ENCODE measurements around the gene TMEM184B. TPM values are rescaled to one million over a fixed set of nuclear protein-coding genes. Genes with fewer than 3 reads are reported as not detected.

The TMEM184B gene
- total RNA-seq, 2 donors from 2014 or later: 55.4 to 57.6 TPM

- peaks cover 4% of the 10 kb centered on the region for H3K36me3 Mint-ChIP-seq (ENCODE audit: low read depth)
- H3K4me1 ChIP-seq (ENCODE audit: control insufficient read depth, insufficient read depth, low read length): no peaks in the 10 kb centered on the region
- H3K4me3 ChIP-seq (ENCODE audit: low read length): no peak overlapping the region
- H3K27ac Mint-ChIP-seq: no peak overlapping the region
- no peaks in the 10 kb centered on the region for H3K27me3 ChIP-seq (ENCODE audit: control insufficient read depth, insufficient read depth, low read length, poor library complexity, severe bottlenecking)
- H3K9ac ChIP-seq (ENCODE audit: extremely low read depth, low read length, poor library complexity, severe bottlenecking): no peak overlapping the region
- no peaks in the 10 kb centered on the region for H3K9me3 Mint-ChIP-seq
- H3K9me3 ChIP-seq (ENCODE audit: control insufficient read depth, low read length): no peaks in the 10 kb centered on the region
- peaks cover 12% of the 10 kb centered on the region for H3K4me1 Mint-ChIP-seq
- 93 to 97% methylated on average over 3 to 4 of the region's 4 CpGs for WGBS, 2 experiments (ENCODE audit: insufficient coverage in 1 of 2, insufficient read length in 1 of 2)
- no peak overlapping the region for H3K4me3 Mint-ChIP-seq
- H3K27me3 Mint-ChIP-seq (ENCODE audit: insufficient read depth): no peaks in the 10 kb centered on the region
- TF ChIP-seq, protein P1, sequence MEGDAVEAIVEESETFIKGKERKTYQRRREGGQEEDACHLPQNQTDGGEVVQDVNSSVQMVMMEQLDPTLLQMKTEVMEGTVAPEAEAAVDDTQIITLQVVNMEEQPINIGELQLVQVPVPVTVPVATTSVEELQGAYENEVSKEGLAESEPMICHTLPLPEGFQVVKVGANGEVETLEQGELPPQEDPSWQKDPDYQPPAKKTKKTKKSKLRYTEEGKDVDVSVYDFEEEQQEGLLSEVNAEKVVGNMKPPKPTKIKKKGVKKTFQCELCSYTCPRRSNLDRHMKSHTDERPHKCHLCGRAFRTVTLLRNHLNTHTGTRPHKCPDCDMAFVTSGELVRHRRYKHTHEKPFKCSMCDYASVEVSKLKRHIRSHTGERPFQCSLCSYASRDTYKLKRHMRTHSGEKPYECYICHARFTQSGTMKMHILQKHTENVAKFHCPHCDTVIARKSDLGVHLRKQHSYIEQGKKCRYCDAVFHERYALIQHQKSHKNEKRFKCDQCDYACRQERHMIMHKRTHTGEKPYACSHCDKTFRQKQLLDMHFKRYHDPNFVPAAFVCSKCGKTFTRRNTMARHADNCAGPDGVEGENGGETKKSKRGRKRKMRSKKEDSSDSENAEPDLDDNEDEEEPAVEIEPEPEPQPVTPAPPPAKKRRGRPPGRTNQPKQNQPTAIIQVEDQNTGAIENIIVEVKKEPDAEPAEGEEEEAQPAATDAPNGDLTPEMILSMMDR (conservative IDR thresholded peaks at IDR 0.05): no peak
- DNase-seq: no peak
- H3K36me3 ChIP-seq (ENCODE audit: control insufficient read depth, insufficient read depth, low read length): no peaks in the 10 kb centered on the region
- no peak overlapping the region for H3K27ac ChIP-seq (ENCODE audit: low read depth, low read length)
Measured at GRCh38 chr22:38173641-38173906, 99.2 kb downstream of the TMEM184B start.

DNA sequence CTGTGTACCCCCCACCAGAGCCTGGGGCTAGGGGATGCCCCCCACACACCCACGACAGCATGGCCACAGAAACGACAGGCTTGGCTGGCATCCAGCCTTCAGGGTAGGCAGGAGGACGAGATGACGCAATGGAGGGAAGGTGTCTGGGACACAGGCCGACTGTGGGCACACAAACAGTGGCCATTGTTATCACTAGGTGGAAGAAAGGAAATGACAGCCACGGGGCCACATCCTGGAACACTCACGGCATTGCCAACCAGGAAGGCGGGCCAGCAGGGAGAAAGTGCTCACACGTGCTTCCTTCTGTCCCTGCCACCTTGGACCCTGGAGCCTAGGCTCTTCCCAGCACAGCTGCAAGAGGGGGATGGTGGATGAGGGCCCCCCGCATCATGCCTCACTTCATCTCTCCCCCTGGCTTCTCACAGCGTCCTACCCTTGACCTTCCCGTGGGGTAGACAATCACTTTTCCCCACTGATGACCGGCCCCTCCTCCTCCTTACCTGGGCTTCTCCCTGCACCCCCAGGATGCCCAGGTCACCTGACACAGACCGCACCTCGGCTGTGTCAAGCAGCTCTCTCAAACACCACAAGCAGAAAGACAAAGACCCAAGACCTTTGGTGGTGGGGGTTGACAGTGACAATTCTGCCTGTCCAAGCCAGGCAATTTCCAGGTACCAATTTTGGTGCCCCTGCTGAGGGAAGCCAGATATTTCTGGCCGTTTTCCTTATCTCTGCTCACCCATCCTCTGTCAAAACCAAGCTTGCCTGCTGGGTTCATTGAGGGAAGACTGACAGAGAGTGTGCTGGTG is 99.8 kb downstream of the TMEM184B start:
- Mint-ChIP-seq H3K36me3 (ENCODE audit: low read depth) (peaks cover 5% of the 10 kb centered on the region), H3K27ac (peak overlapping the region; percentile 48), H3K27me3 (ENCODE audit: insufficient read depth) (no peaks in the 10 kb centered on the region), H3K4me1 (peaks cover 11% of the 10 kb centered on the region), H3K9me3 (no peaks in the 10 kb centered on the region), H3K4me3 (no peak overlapping the region)
- no peaks in the 10 kb centered on the region for H3K9me3 ChIP-seq (ENCODE audit: control insufficient read depth, low read length)
- H3K27ac ChIP-seq (ENCODE audit: low read depth, low read length): no peak overlapping the region
- H3K4me1 ChIP-seq (ENCODE audit: control insufficient read depth, insufficient read depth, low read length): no peaks in the 10 kb centered on the region
- TF ChIP-seq, protein P1 (conservative IDR thresholded peaks at IDR 0.05): no peak
- H3K9ac ChIP-seq (ENCODE audit: extremely low read depth, low read length, poor library complexity, severe bottlenecking): no peak overlapping the region
- WGBS, 2 experiments (ENCODE audit: insufficient coverage in 1 of 2, insufficient read length in 1 of 2): 90 to 91% methylated on average over 6 to 16 of the region's 16 CpGs
- no peaks in the 10 kb centered on the region for H3K36me3 ChIP-seq (ENCODE audit: control insufficient read depth, insufficient read depth, low read length)
- no peak overlapping the region for H3K4me3 ChIP-seq (ENCODE audit: low read length)
- no peak for DNase-seq
- no peaks in the 10 kb centered on the region for H3K27me3 ChIP-seq (ENCODE audit: control insufficient read depth, insufficient read depth, low read length, poor library complexity, severe bottlenecking)

DNA sequence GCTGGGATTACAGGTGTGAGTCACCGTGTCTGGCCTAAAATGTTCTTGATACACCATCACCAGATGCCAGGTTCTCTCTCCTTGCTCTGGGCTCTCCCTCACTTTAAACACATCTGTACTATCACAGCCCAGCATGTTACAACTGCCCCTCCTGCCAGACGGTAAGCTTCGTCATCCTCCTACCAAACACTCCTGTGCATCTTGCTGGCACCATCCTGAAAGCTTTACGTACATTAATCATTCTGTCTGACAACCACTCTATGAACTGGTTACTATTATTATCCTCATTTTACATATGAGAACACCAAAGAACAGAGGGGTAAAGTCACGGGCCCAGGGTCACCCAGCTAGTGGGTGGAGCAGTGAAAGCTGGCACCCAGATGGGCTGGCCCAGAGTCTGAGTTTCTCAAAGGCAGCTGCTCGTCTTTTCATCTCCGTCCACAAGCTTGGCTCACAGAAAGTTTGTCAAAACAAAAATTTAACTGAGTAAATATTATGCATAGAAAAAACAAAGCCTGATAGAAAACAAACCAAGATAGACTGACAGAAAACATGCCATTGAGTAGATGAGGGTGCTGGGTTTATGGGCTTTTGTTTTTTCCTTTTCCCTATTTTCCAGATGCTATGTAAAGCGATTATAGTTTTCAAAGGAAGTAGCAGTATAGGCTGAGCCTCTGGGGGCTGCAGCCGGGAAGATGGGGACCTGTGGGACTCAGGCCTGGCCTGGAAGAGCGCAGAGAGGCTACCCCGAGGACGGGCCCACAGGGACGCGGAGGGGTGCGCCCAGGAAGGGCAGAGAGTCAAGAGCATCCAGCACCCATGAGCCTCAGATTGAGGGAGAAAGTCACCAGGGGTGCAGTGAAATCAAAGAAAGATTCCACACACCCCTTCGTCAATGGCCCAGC is 100.6 kb downstream of the TMEM184B start:
- Histone ChIP-seq H3K4me3 (ENCODE audit: low read length) (no peak overlapping the region), H3K36me3 (ENCODE audit: control insufficient read depth, insufficient read depth, low read length) (no peaks in the 10 kb centered on the region), H3K4me1 (ENCODE audit: control insufficient read depth, insufficient read depth, low read length) (no peaks in the 10 kb centered on the region), H3K9me3 (ENCODE audit: control insufficient read depth, low read length) (no peaks in the 10 kb centered on the region), H3K9ac (ENCODE audit: extremely low read depth, low read length, poor library complexity, severe bottlenecking) (no peak overlapping the region), H3K27ac (ENCODE audit: low read depth, low read length) (no peak overlapping the region), H3K27me3 (ENCODE audit: control insufficient read depth, insufficient read depth, low read length, poor library complexity, severe bottlenecking) (no peaks in the 10 kb centered on the region)
- peaks cover 13% of the 10 kb centered on the region for H3K36me3 Mint-ChIP-seq (ENCODE audit: low read depth)
- no peak for DNase-seq
- 89 to 91% methylated on average over 8 to 16 of the region's 16 CpGs for WGBS, 2 experiments (ENCODE audit: insufficient coverage in 1 of 2, insufficient read length in 1 of 2)
- H3K9me3 Mint-ChIP-seq: no peaks in the 10 kb centered on the region
- TF ChIP-seq, protein P1 (conservative IDR thresholded peaks at IDR 0.05): no peak
- no peak overlapping the region for H3K27ac Mint-ChIP-seq
- no peaks in the 10 kb centered on the region for H3K27me3 Mint-ChIP-seq (ENCODE audit: insufficient read depth)
- H3K4me3 Mint-ChIP-seq: no peak overlapping the region
- H3K4me1 Mint-ChIP-seq: peaks cover 5% of the 10 kb centered on the region
